Right lobe of liver (tissue), 6 donors: ENCODE data around the gene SCG3. TPM values are rescaled to one million over a fixed set of nuclear protein-coding genes. Genes with fewer than 3 reads are reported as not detected.

ENCODE experiments used
- ATAC-seq, 4 donors: fragments of 200-7000 bp; cut with Tn5 transposase; one replicate each; pipeline ENCODE4 v1.9.1; 2020; ENCODE audit warnings: mild to moderate bottlenecking in 4 of 4, moderate library complexity in 4 of 4
- DNase-seq, 3 donors: peaks; one replicate each; pipeline ENCODE4 v3.0.0-alpha.2; 2020
- H3K27ac ChIP-seq, 3 donors: fragments of 200-600 bp; one replicate each; pipeline ENCODE4 v1.8.0; 2022
- H3K27me3 ChIP-seq, 2 donors: fragments of 200-600 bp; one replicate each; pipeline ENCODE4 v1.8.0; 2022
- H3K36me3 ChIP-seq, 4 donors: fragments of 200-600 bp; sonication (generic) in 1 of 4; one replicate each; pipeline versions ENCODE4 v1.5.1 to v1.8.0; 2017 to 2022; ENCODE audit warnings: control low read depth in 1 of 4
- H3K4me1 ChIP-seq, 4 donors: fragments of 200-600 bp; sonication (generic) in 1 of 4; one replicate each; pipeline versions ENCODE4 v1.5.1 to v1.8.0; 2017 to 2022; ENCODE audit warnings: control low read depth in 1 of 4
- H3K4me3 ChIP-seq, 3 donors: fragments of 200-600 bp; one replicate each; pipeline ENCODE4 v1.8.0; 2022
- H3K9me3 ChIP-seq, 4 donors: fragments of 200-600 bp; sonication (generic) in 1 of 4; one replicate each; pipeline versions ENCODE4 v1.5.1 to v1.8.0; 2017 to 2022; ENCODE audit warnings: control low read depth in 1 of 4
- CTCF ChIP-seq, 4 donors: fragments of 200-600 bp in 3 of 4; fragments of 450-650 bp in 1 of 4; IDR thresholded peaks; one replicate each; pipeline versions ENCODE4 v1.5.1 to v1.8.0; 2016 to 2022; ENCODE audit warnings: antibody characterized with exemption in 4 of 4, mild to moderate bottlenecking in 2 of 4
- POLR2A ChIP-seq: fragments of 450-650 bp; IDR thresholded peaks from one replicate; pipeline ENCODE4 v1.6.1; 2017; ENCODE audit warnings: antibody characterized with exemption, mild to moderate bottlenecking
- WGBS: methylation state at CpG from one replicate; pipeline ENCODE4 v1.1.6; 2018; ENCODE audit warnings: low coverage, low lambda C conversion rate; ENCODE audit not compliant: insufficient coverage; ENCODE audit errors: missing lambda C conversion rate; 5-methylcytosine and 5-hydroxymethylcytosine counted together
- intact Hi-C, 2 donors: fragments of 100-400 bp; cut with DNase I; formaldehyde crosslinking; loops; one replicate each; pipeline versions ENCODE4 v1.11.2 to v1.14.1; 2022
- total RNA-seq, 6 experiments: library from RNA; depleted of rRNA in 2 of 6; stranded (reverse); fragments of >200 nt in 2 of 6; fragmentation: NEBNext Ultra II Directional in 3 of 6; extraction: Animal tissue kit (Norgen Biotek cat#: 25700) in 3 of 6; gene quantifications; one replicate each; pipeline versions ENCODE4 v1.1.0 to v1.2.4, GENCODE V29; 2016 to 2023
- donor health status: DM: no; HTN: yes; CAD: no.
- donor health status: DM: no; HTN: no; CAD: no.
- donor health status: DM: no; HTN: no; CAD: no.
- donor health status: DM: no; HTN: yes; CAD: no.
- donor health status: DM: no; HTN: yes; CAD: no.

The SCG3 gene
- total RNA-seq, 6 experiments from 2014 or later = not detected

GRCh38 chr15:51672155-51672687, 9.1 kb upstream of the SCG3 start:
- ATAC-seq = peak in 3 of 4 donors; percentile 48 to 58 (median 54)
- H3K4me3 ChIP-seq = no peak overlapping the region
- TF ChIP-seq CTCF (IDR thresholded peaks at IDR 0.05) = no peak
- TF ChIP-seq POLR2A = no peak

GRCh38 chr15:51672913-51673857, 8.1 kb upstream of the SCG3 start:
- Histone ChIP-seq H3K27ac (no peak overlapping the region), H3K4me3 (no peak overlapping the region), H3K9me3 (no peaks in the 10 kb centered on the region), H3K27me3 (no peaks in the 10 kb centered on the region), H3K36me3 (no peaks in the 10 kb centered on the region), H3K4me1 (no peaks in the 10 kb centered on the region)
- WGBS = 31% methylated on average over 2 of the region's 2 CpGs
- intact Hi-C loops = no loop called here
- no peak for TF ChIP-seq POLR2A
- no peak for TF ChIP-seq CTCF (IDR thresholded peaks at IDR 0.05)
- ATAC-seq = no peak
- no peak for DNase-seq

More at GRCh38 chr15:51672155-51672687, 9.1 kb upstream of the SCG3 start:
- no peaks in the 10 kb centered on the region for H3K9me3 ChIP-seq
- no peaks in the 10 kb centered on the region for H3K4me1 ChIP-seq
- 23% methylated on average over 9 of the region's 9 CpGs for WGBS
- H3K27ac ChIP-seq = no peak overlapping the region
- intact Hi-C loops = no loop called here
- H3K27me3 ChIP-seq = no peaks in the 10 kb centered on the region
- no peaks in the 10 kb centered on the region for H3K36me3 ChIP-seq
- DNase-seq = no peak

GRCh38 chr15:51675234-51675633, 6.1 kb upstream of the SCG3 start:
- Histone ChIP-seq H3K27ac (no peak overlapping the region), H3K9me3 (no peaks in the 10 kb centered on the region), H3K4me1 (no peaks in the 10 kb centered on the region), H3K27me3 (no peaks in the 10 kb centered on the region), H3K36me3 (no peaks in the 10 kb centered on the region), H3K4me3 (no peak overlapping the region)
- ATAC-seq (no peak), DNase-seq (no peak)
- intact Hi-C loops = no loop called here
- no peak for TF ChIP-seq POLR2A
- WGBS = 13% methylated on average over 1 of the region's 1 CpG

- H3K9me3 ChIP-seq = no peaks in the 10 kb centered on the region
- intact Hi-C loops = no loop called here
- H3K4me3 ChIP-seq = no peak overlapping the region
- ATAC-seq (no peak), DNase-seq (no peak)
- peaks cover 0 to 6% of the 10 kb centered on the region in 2 donors for H3K27me3 ChIP-seq
- H3K27ac ChIP-seq = no peak overlapping the region
- WGBS = 80% methylated on average over 1 of the region's 1 CpG
- no peaks in the 10 kb centered on the region for H3K36me3 ChIP-seq
- no peak for TF ChIP-seq POLR2A
- TF ChIP-seq CTCF (IDR thresholded peaks at IDR 0.05) = no peak
- peaks cover 0 to 6% (median 0%) of the 10 kb centered on the region in 4 donors for H3K4me1 ChIP-seq
Observed at GRCh38 chr15:51677021-51677420, 4.3 kb upstream of the SCG3 start.

- DNase-seq = no peak
- 62% methylated on average over 2 of the region's 2 CpGs for WGBS
- peaks cover 0 to 6% of the 10 kb centered on the region in 2 donors for H3K27me3 ChIP-seq
- no peak for TF ChIP-seq CTCF (IDR thresholded peaks at IDR 0.05)
- no peak for TF ChIP-seq POLR2A
- H3K9me3 ChIP-seq = no peaks in the 10 kb centered on the region
- H3K27ac ChIP-seq = no peak overlapping the region
- peaks cover 0 to 6% (median 0%) of the 10 kb centered on the region in 4 donors for H3K4me1 ChIP-seq
- H3K36me3 ChIP-seq = no peaks in the 10 kb centered on the region
- ATAC-seq = no peak
- no peak overlapping the region for H3K4me3 ChIP-seq
- intact Hi-C loops = no loop called here
Observed at GRCh38 chr15:51677452-51677851, 3.9 kb upstream of the SCG3 start.
